HepG2 (cell line): Measurements from ENCODE around the gene PHRF1. TPM values are rescaled to one million over a fixed set of nuclear protein-coding genes. Genes with fewer than 3 reads are reported as not detected.

Experiments used
- CBFB ChIP-seq: sonication (generic); formaldehyde crosslinking; IDR thresholded peaks from 2 replicates; pipeline ENCODE4 v1.4.0; 2020; ENCODE audit warnings: missing genetic modification reagents
- CREB1 ChIP-seq, 2 experiments: fragments of 450-650 bp in 1 of 2; IDR thresholded peaks; 2 replicates each; pipeline ENCODE4 v1.6.1; 2016 to 2017; ENCODE audit warnings: control low read depth in 1 of 2, mild to moderate bottlenecking in 1 of 2, missing compliant biosample characterization in 1 of 2, missing genetic modification characterization in 1 of 2
- EP300 ChIP-seq, 3 experiments: sonication (generic) in 1 of 3; formaldehyde crosslinking in 1 of 3; IDR thresholded peaks; 2 replicates each; pipeline versions ENCODE4 v1.5.1 to v1.6.1; 2011 to 2020; ENCODE audit warnings: low read depth in 2 of 3, low read length in 2 of 3, borderline replicate concordance in 1 of 3, improper control_type of control experiment in 1 of 3, mild to moderate bottlenecking in 1 of 3, missing genetic modification reagents in 1 of 3, moderate library complexity in 1 of 3
- HNRNPH1 ChIP-seq: fragments of 200-400 bp; formaldehyde crosslinking; optimal IDR thresholded peaks from 2 replicates; pipeline ENCODE3; 2017; ENCODE audit warnings: mild to moderate bottlenecking, low read depth, low read length
- LBX2 ChIP-seq: sonication (generic); formaldehyde crosslinking; IDR thresholded peaks from 2 replicates; pipeline ENCODE4 v1.5.0; 2020; ENCODE audit warnings: missing genetic modification reagents, mild to moderate bottlenecking, borderline replicate concordance
- NCOA5 ChIP-seq: sonication (generic); formaldehyde crosslinking; IDR thresholded peaks from 2 replicates; pipeline ENCODE4 v1.4.0; 2020; ENCODE audit warnings: missing genetic modification reagents
- TEAD3 ChIP-seq: optimal IDR thresholded peaks from 2 replicates; pipeline ENCODE3; 2016; ENCODE audit warnings: borderline replicate concordance
- TFDP2 ChIP-seq: sonication (generic); formaldehyde crosslinking; IDR thresholded peaks from 2 replicates; pipeline ENCODE4 v1.4.0; 2020; ENCODE audit warnings: missing genetic modification reagents
- TIGD3 ChIP-seq: sonication (generic); formaldehyde crosslinking; IDR thresholded peaks from 2 replicates; pipeline ENCODE4 v1.5.1; 2020; ENCODE audit warnings: mild to moderate bottlenecking, missing genetic modification reagents, borderline replicate concordance
- ZNF33B ChIP-seq: sonication (generic); formaldehyde crosslinking; IDR thresholded peaks from 2 replicates; pipeline ENCODE4 v1.5.1; 2020; ENCODE audit warnings: mild to moderate bottlenecking, missing genetic modification reagents
- ZNF343 ChIP-seq: sonication (generic); formaldehyde crosslinking; IDR thresholded peaks from 2 replicates; pipeline ENCODE4 v1.4.0; 2020; ENCODE audit warnings: mild to moderate bottlenecking, missing genetic modification reagents
- ZNF383 ChIP-seq: sonication (generic); formaldehyde crosslinking; IDR thresholded peaks from 2 replicates; pipeline ENCODE4 v1.4.0; 2020; ENCODE audit warnings: missing genetic modification reagents, mild to moderate bottlenecking, borderline replicate concordance
- ZNF431 ChIP-seq: sonication (generic); formaldehyde crosslinking; IDR thresholded peaks from 2 replicates; pipeline ENCODE4 v1.9.0; 2022; ENCODE audit warnings: missing genetic modification reagents, low read depth, mild to moderate bottlenecking, borderline replicate concordance
- ZNF598 ChIP-seq: sonication (generic); formaldehyde crosslinking; IDR thresholded peaks from 2 replicates; pipeline ENCODE4 v1.5.1; 2020; ENCODE audit warnings: mild to moderate bottlenecking, missing genetic modification reagents, borderline replicate concordance
- ZNF619 ChIP-seq: sonication (generic); formaldehyde crosslinking; IDR thresholded peaks from 2 replicates; pipeline ENCODE4 v1.4.0; 2020; ENCODE audit warnings: mild to moderate bottlenecking, missing genetic modification reagents
- polyA plus RNA-seq, 8 experiments: library from polyadenylated mRNA; depleted of rRNA in 3 of 8; stranded (reverse) in 7 of 8; unstranded in 1 of 8; fragments of >200 nt; fragmentation: Illumina TruSeq in 4 of 8; extraction: Trizol in 4 of 8; gene quantifications; 2 replicates each; pipeline versions ENCODE4 v1.2.1 to v1.2.3, GENCODE V29; 2011 to 2016; ENCODE audit warnings: low read depth in 4 of 8, missing spikeins in 1 of 8, mixed read lengths in 1 of 8; ENCODE audit not compliant: insufficient read depth in 1 of 8
- total RNA-seq, 5 experiments: library from RNA; depleted of rRNA; stranded (reverse); fragments of >200 nt; fragmentation: Illumina TruSeq; extraction: Trizol; gene quantifications; 2 replicates each; pipeline ENCODE4 v1.2.3, GENCODE V29; 2016; ENCODE audit warnings: low read depth in 1 of 5
- TF ChIP-seq, protein P1 (sequence below): IDR thresholded peaks from 2 replicates; pipeline ENCODE4 v1.6.1; 2016; ENCODE audit warnings: low read depth, control low read depth
- TF ChIP-seq, protein P2 (sequence below): sonication (generic); formaldehyde crosslinking; IDR thresholded peaks from 2 replicates; pipeline ENCODE4 v1.5.1; 2020; ENCODE audit warnings: missing genetic modification reagents, mild to moderate bottlenecking, borderline replicate concordance
- TF ChIP-seq, protein P3 (sequence below): sonication (generic); formaldehyde crosslinking; IDR thresholded peaks from 2 replicates; pipeline ENCODE4 v1.9.0; 2022; ENCODE audit warnings: missing genetic modification reagents, mild to moderate bottlenecking, borderline replicate concordance

Gene PHRF1
- total and polyA plus RNA-seq, 2 of the 13 experiments (the other 11 are each of a cell fraction or from before 2014, with no cell fraction given) = 8.2 to 16.7 TPM

DNA sequence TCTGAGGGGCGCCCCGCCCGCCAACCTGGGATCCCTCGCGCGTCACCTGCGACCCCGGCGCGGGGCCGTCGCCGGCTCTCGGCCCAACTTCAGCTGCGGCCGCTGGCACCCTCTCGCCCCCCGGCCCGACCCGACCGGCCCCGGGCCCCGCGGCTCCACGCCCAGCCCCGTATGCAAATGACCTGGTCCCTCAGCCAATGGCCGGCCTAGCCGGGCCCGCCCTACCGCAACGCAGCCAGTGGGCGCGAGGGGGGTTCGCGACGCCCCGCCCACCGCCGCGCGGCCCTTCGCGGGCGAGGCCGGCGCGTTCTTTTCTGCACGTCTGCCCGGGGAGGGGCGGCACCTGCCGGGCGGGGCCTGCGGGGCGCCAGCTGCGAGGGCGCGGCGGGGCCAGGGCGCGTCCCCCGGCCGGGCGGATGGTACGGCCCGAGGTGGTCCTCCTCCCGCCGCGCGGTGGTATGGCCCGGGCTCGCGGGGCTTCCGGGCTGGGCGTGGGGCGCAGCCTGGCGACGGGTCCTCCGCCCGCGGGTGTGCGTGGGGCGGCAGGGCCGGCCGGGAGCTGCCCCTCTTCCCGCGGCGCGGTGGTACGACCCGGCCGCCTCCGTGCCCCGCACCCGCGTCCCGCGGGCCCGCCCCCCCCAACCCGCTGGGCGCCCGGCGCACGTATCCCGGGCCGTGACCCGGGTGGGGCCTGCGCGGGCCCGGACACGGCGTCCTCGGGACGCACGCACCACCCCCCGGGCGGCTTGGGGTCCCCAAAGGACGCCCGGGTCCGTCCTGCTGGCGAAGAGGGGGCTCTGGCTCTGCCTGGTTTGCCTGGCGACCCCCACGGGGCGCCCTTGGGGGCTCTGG, 7.7 kb upstream of the PHRF1 start (continued):
- peak; percentile 39; the same call in 1 of the 2 replicates for TF ChIP-seq TFDP2
- no peak for TF ChIP-seq ZNF619 (CRISPR knock-in tag)
- no peak for TF ChIP-seq ZNF383 (CRISPR knock-in tag)
- TF ChIP-seq, protein P1, sequence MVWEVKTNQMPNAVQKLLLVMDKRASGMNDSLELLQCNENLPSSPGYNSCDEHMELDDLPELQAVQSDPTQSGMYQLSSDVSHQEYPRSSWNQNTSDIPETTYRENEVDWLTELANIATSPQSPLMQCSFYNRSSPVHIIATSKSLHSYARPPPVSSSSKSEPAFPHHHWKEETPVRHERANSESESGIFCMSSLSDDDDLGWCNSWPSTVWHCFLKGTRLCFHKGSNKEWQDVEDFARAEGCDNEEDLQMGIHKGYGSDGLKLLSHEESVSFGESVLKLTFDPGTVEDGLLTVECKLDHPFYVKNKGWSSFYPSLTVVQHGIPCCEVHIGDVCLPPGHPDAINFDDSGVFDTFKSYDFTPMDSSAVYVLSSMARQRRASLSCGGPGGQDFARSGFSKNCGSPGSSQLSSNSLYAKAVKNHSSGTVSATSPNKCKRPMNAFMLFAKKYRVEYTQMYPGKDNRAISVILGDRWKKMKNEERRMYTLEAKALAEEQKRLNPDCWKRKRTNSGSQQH (CRISPR knock-in tag) = no peak
- TF ChIP-seq EP300 (IDR thresholded peaks at IDR 0.05; ENCODE audit: low read depth in 2 of 2, low read length in 2 of 2) = no peak
- TF ChIP-seq EP300 (CRISPR knock-in tag; IDR thresholded peaks at IDR 0.05; ENCODE audit: borderline replicate concordance) = no peak
- no peak for TF ChIP-seq HNRNPH1
- TF ChIP-seq, protein P2, sequence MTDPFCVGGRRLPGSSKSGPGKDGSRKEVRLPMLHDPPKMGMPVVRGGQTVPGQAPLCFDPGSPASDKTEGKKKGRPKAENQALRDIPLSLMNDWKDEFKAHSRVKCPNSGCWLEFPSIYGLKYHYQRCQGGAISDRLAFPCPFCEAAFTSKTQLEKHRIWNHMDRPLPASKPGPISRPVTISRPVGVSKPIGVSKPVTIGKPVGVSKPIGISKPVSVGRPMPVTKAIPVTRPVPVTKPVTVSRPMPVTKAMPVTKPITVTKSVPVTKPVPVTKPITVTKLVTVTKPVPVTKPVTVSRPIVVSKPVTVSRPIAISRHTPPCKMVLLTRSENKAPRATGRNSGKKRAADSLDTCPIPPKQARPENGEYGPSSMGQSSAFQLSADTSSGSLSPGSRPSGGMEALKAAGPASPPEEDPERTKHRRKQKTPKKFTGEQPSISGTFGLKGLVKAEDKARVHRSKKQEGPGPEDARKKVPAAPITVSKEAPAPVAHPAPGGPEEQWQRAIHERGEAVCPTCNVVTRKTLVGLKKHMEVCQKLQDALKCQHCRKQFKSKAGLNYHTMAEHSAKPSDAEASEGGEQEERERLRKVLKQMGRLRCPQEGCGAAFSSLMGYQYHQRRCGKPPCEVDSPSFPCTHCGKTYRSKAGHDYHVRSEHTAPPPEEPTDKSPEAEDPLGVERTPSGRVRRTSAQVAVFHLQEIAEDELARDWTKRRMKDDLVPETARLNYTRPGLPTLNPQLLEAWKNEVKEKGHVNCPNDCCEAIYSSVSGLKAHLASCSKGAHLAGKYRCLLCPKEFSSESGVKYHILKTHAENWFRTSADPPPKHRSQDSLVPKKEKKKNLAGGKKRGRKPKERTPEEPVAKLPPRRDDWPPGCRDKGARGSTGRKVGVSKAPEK (CRISPR knock-in tag) = no peak
- no peak for TF ChIP-seq ZNF33B (CRISPR knock-in tag)
- no peak for TF ChIP-seq NCOA5 (CRISPR knock-in tag)
- no peak for TF ChIP-seq ZNF598 (CRISPR knock-in tag)
- TF ChIP-seq TIGD3 (CRISPR knock-in tag) = no peak
- TF ChIP-seq CBFB (CRISPR knock-in tag) = no peak
- TF ChIP-seq, protein P3, sequence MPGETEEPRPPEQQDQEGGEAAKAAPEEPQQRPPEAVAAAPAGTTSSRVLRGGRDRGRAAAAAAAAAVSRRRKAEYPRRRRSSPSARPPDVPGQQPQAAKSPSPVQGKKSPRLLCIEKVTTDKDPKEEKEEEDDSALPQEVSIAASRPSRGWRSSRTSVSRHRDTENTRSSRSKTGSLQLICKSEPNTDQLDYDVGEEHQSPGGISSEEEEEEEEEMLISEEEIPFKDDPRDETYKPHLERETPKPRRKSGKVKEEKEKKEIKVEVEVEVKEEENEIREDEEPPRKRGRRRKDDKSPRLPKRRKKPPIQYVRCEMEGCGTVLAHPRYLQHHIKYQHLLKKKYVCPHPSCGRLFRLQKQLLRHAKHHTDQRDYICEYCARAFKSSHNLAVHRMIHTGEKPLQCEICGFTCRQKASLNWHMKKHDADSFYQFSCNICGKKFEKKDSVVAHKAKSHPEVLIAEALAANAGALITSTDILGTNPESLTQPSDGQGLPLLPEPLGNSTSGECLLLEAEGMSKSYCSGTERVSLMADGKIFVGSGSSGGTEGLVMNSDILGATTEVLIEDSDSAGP (CRISPR knock-in tag) = no peak
- no peak for TF ChIP-seq TEAD3 (CRISPR knock-in tag)
- no peak; the same call in 1 of the 2 replicates for TF ChIP-seq ZNF431 (CRISPR knock-in tag)
- TF ChIP-seq CREB1 (IDR thresholded peaks at IDR 0.05) = peak; percentile 26; the same call in 1 of the 2 replicates
- TF ChIP-seq CREB1 (CRISPR knock-in tag; IDR thresholded peaks at IDR 0.05) = no peak
- TF ChIP-seq ZNF343 (CRISPR knock-in tag) = no peak; the same call in 1 of the 2 replicates
- TF ChIP-seq LBX2 (CRISPR knock-in tag) = no peak
